ENCODE results near the gene KNDC1.

Gene KNDC1

DNA sequence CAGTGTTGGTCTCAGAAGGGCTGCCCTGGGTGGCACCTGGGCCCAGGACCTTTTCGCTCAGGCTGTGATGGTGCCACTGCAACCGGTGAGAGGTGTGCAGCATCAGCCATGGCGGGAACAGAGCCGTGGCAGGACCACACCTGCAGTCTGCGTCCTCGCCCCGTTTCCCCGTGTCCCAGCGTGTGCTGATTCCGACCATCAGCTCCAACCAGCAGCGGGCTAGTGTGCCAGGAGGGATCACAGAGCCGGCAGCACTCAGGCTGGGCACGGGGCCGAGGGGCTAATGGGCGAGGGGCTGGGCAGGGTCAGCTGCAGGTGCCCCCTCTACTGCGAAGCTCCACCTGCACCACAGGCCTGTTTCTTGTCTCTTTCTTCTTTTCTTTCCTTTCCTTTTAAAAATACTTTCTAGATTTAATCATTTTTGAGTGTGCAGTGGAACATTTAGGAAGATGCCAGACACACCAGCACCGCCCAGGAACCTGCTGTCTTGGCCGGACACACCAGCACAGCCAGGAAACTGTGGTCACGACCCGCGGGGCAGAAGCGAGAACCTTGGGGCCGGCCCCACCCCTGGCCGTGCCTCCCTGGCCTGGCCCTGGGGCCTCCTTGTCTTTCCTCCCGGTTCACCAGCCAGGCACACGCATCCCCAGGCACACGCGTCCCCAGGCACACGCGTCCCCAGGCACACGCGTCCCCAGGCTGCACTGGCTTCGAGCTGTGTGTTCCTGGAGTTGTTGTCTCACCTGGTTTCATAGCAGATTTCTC is 37.7 kb upstream of the KNDC1 start:
- no peak overlapping the region for H3K4me3 ChIP-seq (ENCODE audit: low read depth, low read length)
- no peak for DNase-seq (ENCODE audit: low read depth)
- no peak for TF ChIP-seq CTCF (IDR thresholded peaks at IDR 0.05; ENCODE audit: low read depth, low read length, missing control alignments)

GRCh38 chr10:133123050-133123745 is 36.8 kb upstream of the KNDC1 start:
- DNase-seq (ENCODE audit: low read depth), result no peak
- no peak for TF ChIP-seq CTCF (IDR thresholded peaks at IDR 0.05; ENCODE audit: low read depth, low read length, missing control alignments)
- H3K4me3 ChIP-seq (ENCODE audit: low read depth, low read length), result no peak overlapping the region

DNA sequence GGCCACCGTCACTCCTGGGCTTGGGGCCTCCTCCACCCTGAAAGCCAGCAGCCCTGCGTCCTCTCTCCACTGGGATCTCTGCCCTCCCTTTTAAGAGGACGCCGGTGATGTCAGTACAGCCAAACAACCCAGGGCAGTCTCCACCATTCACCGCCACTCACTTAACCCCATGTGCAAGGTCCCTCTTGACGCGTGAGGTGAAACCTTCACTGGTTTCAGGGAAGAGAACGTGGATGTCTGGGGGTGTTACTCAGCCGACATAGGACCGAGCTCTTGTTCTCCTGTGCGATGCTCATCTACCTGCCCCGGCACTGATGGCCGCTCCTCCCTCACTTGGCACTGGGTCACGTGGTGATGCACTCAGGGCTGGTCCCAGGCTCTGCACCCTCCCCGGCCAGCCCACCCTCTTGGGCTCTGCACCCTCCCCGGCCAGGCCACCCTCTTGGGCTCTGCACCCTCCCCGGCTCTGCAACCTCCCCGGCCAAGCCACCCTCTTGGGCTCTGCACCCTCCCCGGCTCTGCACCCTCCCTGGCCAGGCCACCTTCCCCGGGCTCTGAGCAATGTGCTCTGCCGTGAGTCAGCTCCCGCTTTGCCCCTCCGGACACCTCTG is 36.2 kb upstream of the KNDC1 start:
- TF ChIP-seq CTCF (IDR thresholded peaks at IDR 0.05; ENCODE audit: low read depth, low read length, missing control alignments), result no peak
- no peak overlapping the region for H3K4me3 ChIP-seq (ENCODE audit: low read depth, low read length)
- DNase-seq (ENCODE audit: low read depth), result no peak

GRCh38 chr10:133124357-133125211 is 35.4 kb upstream of the KNDC1 start:
- no peak overlapping the region for H3K4me3 ChIP-seq (ENCODE audit: low read depth, low read length)
- DNase-seq (ENCODE audit: low read depth), result no peak
- peak; percentile 14 for TF ChIP-seq CTCF (IDR thresholded peaks at IDR 0.05; ENCODE audit: low read depth, low read length, missing control alignments)

DNA sequence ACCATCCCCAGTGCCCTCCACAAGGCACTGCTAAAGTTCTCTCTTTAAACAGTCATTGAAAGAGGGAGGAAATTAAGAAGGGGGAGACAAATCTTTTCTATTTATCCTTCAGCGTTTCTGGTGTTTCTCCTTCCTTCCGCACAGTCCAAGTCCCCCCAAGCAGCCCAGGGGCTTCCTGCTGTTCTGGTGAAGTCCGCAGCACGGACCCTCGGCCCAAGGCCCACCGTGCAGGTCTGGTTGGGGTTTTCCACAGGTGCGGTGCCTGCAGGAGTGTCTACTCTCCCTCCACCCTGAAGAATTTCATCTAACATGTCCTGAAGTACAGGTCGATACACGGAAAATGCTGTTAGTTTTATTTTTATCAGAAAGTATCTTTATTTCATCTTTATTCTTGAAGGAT is 34.1 kb upstream of the KNDC1 start:
- TF ChIP-seq CTCF (IDR thresholded peaks at IDR 0.05; ENCODE audit: low read depth, low read length, missing control alignments), result no peak
- no peak overlapping the region for H3K4me3 ChIP-seq (ENCODE audit: low read depth, low read length)
- DNase-seq (ENCODE audit: low read depth), result no peak

DNA sequence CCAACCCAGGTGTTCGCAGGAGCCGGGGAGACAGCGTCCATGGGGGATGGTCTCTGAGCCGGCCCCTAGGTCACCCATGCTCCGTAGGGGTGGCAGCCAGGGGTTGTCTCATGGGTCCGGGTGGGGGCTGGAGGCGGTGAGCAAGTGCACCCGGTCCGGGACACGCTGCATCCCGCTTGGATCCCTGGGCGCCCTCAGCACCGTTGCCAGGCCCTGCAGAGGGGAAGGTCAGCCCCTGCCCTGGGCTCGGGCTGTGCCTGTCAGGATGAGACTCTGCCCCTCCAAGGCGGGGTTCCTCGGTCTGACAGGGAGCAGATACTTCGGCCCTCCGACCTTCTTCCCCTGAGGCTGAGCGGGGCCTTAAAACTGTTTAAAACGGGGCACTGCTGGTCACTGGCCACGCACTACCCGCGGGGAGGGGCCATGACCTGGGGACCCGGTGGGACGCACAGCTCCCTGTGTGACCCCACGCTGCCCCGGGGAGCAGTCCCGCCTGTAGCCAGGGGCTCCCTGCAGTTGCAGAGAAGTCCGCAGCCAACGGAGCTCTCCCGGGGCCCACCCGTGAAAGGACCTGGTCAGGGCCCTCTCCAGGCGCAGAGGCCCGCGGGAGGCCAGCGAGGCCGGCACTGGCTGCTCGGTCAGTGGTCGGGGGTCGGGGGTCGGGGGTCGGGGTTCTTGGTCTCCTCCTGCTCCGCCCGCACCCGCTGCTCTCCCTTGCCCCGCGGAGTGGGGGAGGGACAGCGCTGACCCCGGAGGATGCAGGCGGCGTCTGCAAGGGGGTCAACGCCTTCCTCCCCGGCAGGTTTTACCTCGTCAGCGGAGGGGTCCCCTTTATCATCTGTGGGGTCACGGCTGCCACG is 33.4 kb upstream of the KNDC1 start:
- DNase-seq (ENCODE audit: low read depth), result no peak
- no peak for TF ChIP-seq CTCF (IDR thresholded peaks at IDR 0.05; ENCODE audit: low read depth, low read length, missing control alignments)
- H3K4me3 ChIP-seq (ENCODE audit: low read depth, low read length), result no peak overlapping the region
